HG02981 (cell line): Measurements from ENCODE around the gene KRTAP10-11.

Experiments
- ATAC-seq: cut with Tn5 transposase; IDR thresholded peaks from one replicate; pipeline ENCODE4 v1.9.1; 2021; ENCODE audit warnings: mild to moderate bottlenecking, moderate library complexity; ENCODE audit not compliant: unreplicated experiment

Gene KRTAP10-11

GRCh38 chr21:44692798-44693512 is 46.7 kb downstream of the KRTAP10-11 start:
- ATAC-seq, result no peak

- no peak for ATAC-seq
These were observed 48.6 kb downstream of the KRTAP10-11 start for GRCh38 chr21:44694776-44695175.

- no peak for ATAC-seq
These were observed 49.0 kb downstream of the KRTAP10-11 start for GRCh38 chr21:44695184-44695583.

DNA sequence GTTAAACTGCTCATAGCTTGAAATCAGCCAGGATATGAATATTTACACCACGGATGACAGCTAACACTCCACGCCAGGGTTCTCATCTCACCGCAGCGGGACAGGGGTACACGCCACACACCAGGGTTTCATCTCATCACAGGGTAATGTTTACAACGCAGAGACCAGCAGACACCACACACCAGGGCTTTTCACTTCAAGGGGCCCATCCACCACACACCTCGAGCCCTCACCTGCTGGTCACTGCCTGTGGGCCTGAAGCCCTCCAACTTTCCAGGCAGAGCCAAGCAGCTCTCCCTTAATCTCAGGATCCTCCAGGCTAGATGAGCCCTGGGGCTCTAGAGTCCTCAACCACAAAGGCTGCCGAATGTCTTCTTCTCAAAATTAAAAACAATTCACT is 49.4 kb downstream of the KRTAP10-11 start:
- ATAC-seq, result no peak

DNA sequence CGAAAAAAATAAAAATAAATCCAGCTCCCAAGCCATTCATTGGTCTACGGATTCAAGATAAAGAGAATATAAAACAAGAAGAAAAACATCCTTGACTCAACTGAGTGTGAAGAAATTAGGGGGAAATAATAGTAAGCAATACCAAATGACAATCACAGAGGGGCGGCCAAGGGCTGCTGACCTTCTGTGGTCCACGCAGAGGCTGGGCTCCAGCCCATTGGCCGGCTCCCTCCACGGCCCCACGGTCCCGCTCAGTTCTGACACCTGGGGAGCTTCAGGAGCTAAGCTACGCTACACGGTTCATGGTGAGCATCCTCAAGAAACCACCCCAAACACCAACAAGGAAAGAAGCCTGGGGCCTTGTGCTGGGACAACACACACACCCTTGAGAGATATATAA is 50.4 kb downstream of the KRTAP10-11 start:
- ATAC-seq, result no peak
